Ovary (tissue), 3 donors: ENCODE measurements around the gene MYH9.

Experiments
- CTCF ChIP-seq, 3 donors: fragments of 450-650 bp in 2 of 3; fragments of 200-600 bp in 1 of 3; IDR thresholded peaks; one replicate each; pipeline versions ENCODE4 v1.5.1 to v1.8.0; 2016 to 2022; ENCODE audit warnings: antibody characterized with exemption in 3 of 3, mild to moderate bottlenecking in 1 of 3
- EP300 ChIP-seq: sonication (generic); formaldehyde crosslinking; IDR thresholded peaks from one replicate; pipeline ENCODE4 v1.6.1; 2017; ENCODE audit warnings: antibody characterized with exemption
- POLR2A ChIP-seq: fragments of 450-650 bp; IDR thresholded peaks from one replicate; pipeline ENCODE4 v1.6.1; 2017; ENCODE audit warnings: antibody characterized with exemption, mild to moderate bottlenecking, moderate library complexity
- donor health status: DM: no; HTN: no; CAD: no.

DNA sequence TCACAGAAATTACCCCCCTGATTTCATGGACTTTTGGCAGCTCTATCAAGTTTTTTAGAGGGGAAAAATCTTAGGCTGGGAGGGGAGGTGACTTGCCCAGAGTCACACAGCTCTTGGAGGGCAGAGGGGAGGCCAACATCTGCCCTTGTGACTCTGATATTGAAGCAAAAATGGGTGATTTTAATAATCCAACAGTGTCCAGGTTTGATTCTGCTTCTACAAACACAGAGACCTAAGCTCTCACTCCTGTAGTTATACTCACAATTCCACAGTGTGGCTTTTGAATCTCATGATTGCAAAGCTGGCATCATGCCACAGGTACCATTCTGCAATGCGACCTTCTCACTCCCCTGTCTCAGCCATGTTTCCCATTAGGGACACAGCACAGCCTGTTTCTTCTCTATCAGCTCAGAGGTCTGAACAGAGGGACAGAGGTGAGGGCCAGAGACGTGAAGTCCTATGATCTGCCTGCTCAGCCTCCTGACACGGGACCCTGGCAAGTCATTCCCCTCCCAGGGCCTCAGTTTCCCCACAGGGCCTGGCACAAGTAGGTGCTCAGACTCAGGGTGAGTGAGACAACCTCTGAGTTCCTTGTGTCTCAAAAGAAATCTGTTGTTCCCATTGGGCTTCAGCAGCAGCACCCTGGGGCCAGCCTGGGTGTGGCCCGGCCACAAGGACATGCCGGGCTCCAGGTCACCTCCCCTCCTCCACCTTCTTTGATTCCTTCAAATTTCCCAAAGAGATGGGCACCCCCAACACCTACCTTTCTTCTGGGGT, 149.2 kb downstream of the MYH9 start:
- TF ChIP-seq EP300 (no peak), CTCF (IDR thresholded peaks at IDR 0.05) (no peak), POLR2A (no peak)
